GM18909 (cell line): Measurements from ENCODE around the gene KLHL35.
"Not testable (repeated sequence)": the region's sequence is repeated elsewhere in the genome, so short reads cannot be mapped to it uniquely, and the experiment has no call there.

Experiments
- ATAC-seq: cut with Tn5 transposase; IDR thresholded peaks from one replicate; pipeline ENCODE4 v1.9.1; 2021; ENCODE audit warnings: mild to moderate bottlenecking; ENCODE audit not compliant: unreplicated experiment, poor library complexity

The KLHL35 gene

DNA sequence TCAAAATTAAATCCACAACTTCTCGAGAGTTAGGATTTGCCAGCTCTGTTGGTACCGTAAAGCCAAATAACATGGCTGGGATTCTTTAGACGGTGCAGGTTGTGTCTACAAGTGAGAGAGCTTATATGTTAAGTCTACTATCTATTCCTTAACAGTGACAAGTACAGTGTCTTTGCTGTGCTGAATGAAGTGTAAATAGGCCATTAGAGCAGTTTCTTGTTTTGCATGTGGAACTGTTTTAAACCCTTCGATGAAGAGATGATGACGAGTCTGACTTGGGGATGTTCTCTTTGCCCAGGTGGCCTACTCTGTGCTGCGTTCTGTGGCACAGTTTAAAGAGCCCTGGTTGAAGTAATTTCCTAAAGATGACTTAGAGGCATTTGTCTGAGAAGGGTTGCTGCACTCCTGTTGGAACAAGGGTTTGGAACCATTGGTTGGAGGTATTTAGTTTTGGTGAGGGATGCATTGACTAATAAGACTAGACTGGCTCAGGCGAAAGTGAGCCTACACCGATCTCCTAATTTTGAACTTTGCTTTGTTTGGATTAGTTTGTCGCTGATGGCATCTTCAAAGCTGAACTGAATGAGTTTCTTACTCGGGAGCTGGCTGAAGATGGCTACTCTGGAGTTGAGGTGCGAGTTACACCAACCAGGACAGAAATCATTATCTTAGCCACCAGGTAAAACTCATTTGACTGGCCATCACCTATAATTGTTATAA, 32.7 kb downstream of the KLHL35 start:
- ATAC-seq, result no peak

DNA sequence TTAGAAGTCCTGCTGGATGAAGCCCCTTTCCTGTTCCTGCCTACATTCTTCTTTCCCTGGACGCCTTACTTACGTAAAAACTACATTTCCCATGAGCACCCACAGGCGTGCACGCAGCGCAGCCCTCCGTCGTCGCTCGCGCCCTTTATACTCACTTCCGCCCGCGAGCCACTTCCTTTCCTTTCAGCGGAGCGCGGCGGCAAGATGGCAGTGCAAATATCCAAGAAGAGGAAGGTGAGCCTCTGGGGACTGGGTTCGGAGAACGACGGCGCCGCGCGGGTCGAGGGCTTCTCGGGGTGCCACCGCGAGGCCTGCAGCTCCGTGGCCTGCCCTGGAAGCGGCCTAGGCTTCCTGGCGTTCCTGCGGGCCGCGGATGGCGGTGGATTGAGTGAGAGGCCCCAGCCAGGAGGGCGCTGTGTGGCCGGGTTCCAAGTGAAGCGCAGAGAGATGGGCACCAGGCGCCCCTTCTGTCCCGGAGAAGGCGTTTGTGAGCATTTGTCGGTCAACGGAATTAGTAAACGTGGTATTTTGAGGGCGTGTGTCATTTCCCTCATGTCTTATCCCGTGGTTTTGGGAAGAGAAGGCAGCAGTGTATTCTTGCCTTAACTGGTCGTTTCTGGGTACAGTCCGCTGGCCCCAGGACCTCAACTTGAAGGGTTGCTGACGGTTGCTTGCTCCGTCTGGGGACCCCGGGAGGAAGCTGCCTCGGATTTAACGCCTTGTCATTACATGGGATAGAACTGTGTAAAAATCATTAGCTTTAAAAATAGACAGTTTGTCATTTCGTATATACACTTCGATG, 33.5 kb downstream of the KLHL35 start, which contains the start of gene RPS3:
TSS of gene RPS3 (plus strand) at position 175 of the 802 bp plus-strand sequence. CDS start at position 205, 30 bp downstream.
- ATAC-seq, result peak; percentile 90

DNA sequence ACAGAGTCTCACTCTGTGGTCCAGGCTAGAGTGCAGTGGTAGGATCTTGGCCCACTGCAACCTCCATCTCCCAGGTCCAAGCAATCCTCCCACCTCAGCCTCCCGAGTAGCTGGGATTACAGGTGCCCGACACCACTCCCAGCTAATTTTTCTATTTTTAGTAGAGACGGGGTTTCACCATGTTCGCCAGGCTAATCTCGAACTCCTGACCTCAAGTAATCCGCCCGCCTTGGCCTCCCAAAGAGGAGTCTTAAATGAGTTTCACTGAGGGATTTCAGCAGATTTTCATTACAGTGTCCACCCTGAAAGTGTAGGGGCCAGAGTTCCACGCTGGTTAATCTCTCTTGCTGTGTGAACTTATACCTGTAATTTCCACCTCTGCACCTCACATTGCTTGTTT, 34.1 kb downstream of the KLHL35 start:
- ATAC-seq, result no peak

DNA sequence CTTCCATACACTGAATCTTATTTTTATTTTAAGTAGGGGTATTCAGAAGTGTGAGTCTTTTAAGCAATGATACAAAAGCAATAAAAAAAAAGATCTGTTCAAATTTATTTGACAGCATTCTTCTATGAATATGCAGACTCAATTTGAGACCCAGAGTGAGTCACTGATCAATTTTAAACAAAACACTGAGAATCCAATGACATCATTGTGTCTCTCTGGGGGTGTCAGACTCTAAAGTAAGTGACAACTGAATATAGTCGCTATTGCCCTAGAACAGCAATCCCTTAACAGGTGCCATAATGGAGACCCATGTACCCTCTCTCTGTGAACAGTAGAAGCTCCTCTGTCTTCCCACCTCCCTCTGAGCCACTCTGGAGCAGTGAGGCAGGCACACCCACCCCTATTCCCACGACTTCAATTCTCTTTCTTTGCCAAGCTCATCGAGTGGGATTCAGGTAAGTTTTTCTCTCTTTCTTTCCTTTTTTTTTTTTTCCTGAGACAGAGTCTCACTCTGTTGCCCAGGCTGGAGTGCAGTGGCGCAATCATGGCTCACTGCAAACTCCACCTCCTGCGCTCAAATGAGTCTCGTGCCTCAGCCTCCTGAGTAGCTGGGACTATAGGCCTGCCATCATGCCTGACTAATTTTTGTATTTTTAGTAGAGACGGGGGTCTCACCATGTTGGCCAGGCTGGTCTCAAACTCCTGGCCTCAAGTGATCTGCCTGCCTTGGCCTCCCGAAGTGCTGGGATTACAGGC, 38.7 kb downstream of the KLHL35 start:
- no peak for ATAC-seq

DNA sequence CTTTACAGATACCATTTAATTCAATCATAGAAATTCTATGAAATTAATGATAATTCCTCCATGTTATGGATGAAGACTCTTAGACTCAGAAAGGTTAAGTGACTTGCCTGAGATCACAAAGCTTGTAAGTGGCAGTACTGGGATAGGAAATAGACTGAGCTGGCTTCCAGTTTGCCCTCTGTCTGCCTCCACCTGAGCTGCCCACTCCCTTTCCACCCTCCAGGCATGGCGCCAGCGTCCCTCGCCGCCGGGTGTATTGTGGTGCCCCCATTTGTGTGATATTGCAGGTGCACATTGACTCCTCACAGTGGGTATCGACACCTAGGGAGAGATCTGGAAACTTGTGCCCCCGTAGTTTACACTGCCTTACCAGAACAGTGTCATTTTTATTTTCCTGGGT, 43.1 kb downstream of the KLHL35 start:
- ATAC-seq, result no peak

DNA sequence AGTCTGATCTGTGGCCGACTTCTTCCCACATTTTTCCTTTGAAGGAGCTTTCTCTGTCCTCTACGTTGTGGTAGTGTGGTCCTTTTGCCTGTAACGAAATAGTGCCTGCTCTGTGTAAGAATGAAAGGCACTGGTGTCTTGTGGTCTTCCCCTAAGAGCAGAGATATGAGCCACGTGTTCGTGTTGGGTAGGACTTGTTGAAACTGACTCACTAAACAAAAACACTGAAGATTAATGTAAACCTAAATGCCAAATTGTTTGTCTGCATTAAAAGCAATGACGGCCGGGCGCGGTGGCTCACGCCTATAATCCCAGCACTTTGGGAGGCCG, 43.8 kb downstream of the KLHL35 start:
- no peak for ATAC-seq

DNA sequence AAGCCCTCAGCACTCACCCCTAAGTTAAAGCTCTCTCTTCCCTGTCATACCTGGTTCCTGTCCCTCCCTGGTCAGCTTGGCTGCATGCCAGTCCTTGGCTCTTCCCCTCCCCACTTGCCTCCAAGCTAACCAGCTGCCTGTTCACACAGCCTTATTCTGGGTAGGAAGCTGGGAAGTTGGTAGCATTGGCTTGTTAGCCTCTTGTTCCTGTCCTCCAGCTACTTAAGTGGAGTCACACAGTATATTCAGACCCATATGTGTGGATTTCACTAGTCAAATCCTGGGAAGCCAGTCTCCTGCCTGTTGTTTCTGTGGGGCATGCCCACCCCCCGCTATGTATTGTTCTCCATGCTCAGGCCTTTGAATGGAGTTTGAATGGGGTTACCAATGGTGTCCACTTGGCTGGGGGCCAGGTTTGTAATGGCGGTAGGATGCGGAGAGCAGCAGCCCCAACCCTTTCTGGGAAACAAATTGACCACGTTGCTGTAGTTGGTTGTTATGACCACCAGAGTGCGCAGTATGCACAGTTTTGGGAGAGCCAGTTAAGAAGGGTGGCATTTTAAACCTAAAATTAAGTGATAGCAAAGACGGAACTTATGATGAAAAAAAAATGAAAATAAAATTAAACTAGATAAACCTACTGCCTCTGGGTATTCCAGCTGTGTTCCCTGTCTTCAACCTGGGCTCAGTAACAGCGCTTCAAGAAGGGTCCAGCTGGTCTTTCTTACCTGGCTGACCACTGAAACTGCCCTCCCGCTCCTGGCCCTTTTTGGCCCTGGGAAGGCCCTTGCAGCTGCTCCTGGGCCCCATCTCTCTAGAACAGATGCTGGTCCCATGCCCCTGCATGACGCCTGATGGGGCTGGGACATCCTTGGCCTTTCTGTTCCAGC, 44.4 kb downstream of the KLHL35 start:
- no peak for ATAC-seq

DNA sequence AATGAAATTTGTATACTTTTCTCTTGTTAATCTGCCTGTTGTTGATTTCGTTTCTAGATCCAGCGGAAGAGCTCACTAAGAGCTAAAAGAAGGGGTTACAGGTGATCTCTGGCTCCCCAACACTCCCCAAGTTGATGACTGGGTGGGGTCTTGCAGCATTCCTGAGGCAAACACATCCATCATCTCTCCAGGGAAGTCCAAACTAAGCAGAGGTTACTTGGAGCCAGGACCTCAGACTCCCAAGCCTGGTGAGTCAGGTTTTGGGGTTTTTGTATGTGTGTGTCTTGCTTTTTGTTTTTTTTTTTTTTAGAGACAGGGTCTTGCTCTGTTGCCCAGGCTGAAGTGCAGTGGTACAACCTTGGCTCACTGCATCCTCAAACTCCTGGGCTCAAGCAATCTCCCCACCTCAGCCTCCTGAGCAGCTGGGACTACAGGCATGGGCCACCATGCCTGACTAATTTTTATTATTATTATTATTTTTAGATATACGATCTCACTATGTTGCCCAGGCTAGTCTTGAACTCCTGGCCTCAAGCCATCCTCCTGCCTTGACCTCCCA, 45.2 kb downstream of the KLHL35 start:
- ATAC-seq, result no peak

DNA sequence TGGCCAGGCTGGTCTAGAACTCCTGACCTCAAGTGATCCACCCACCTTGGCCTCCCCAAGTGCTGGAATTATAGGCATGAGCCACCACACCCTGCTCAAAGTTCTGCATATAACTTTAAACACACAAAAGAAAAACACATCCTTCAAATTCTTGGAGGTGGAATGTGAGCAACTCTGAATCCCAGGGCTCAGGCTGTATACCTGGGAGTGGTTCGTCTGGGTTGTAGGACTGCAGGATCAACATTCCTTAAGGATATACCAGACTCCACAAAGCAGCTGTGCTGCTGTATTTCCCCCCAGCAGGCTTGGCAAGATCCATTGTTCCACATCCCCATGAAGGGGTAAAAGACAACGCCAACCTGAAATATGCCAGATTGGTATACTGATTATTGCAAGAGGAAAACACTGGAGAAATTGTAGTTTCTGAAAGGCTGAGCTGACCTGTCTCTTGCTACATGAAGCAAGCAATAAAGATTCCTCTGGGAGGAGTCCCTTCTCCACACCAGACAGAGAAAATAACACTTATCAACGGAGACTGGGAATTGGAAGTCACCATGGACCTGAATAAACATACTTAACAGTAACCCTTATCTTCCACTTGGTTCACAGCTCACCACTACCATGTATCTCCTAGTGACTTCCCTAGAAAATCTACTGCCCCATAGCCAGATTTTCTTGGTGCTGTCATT, 45.9 kb downstream of the KLHL35 start:
- no peak for ATAC-seq

DNA sequence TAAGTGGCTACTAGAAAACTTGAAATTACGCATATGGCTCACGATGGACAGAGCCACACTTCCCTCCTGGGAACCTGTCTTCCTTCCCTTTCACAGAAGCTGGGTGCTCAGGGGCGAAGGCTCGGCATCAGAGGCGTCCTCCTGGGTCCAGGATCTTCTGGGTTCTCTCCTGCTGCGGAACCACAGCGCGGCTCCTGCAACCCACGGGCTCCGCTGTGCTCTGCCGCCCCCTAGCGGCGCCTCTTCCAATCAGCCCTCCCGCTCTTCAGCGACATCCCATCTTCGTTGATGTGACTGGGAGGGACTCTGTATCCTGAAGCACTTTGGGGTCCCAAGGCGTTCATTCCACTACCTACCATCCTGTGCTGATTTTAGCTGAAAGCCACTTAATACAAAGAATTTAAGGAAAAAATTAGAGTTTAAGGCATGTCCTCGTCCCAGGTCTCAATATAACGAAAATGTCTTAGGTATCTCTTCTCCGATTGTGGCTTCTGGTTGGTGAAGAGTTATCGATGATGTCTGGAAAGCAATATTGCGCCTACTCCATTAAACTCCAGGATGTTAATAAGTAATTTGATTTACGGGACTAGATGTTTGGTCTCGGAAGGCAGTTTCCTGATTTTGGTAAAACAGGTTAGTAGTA, 48.4 kb downstream of the KLHL35 start:
- ATAC-seq, result no peak

DNA sequence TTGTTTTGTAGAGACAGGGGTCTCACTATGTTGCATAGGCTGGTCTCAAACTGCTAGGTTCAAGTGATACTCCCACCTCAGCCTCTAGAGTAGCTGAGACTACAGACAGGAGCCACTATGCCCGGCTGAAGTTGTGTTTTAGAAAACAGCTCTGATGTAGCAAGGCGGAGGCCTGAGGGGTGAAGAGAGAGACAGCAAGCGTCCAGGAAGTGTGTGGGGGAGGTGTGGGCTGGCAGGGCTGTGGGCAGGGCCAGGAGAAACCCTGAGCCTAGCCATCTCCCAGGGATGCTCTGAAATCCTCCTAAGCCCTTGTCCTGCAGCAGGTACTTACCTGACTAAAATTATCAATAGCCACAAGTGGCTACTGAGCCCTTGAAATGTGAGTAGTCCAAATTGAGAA, 49.8 kb downstream of the KLHL35 start:
- no peak for ATAC-seq

DNA sequence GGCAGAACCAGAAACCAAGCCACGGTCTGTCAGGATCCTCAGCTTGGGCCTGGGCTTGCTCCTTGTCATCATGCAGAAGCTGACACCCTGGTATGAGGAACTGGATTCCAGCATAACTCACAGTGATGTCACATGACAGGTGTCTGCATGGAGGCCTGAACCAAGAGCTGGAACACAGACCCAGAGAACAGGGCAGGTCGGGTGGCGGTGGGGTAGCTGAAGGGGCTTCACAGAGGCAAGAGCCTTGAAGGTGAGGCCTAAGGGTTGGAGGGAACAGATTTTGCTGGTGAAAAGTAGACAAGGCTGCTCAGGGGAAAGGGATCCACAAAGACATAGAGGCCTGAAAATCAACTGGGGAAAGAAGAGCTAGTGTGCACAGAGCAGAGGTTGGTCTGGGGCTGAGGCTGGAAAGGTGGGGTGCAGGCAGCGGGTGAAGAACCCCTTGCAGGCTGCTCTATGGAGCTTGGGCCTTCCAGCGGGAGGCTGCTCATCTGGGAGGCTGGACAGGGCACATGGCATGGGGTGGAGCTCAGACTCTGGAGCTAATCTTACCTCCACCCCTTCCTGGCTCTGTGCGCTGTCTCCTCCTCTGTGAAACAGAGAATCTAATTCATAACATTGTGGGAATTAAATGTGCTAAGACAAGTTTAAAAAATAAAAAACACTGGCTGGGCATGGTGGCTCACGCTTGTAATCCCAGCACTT, 52.1 kb downstream of the KLHL35 start:
- ATAC-seq, result no peak

DNA sequence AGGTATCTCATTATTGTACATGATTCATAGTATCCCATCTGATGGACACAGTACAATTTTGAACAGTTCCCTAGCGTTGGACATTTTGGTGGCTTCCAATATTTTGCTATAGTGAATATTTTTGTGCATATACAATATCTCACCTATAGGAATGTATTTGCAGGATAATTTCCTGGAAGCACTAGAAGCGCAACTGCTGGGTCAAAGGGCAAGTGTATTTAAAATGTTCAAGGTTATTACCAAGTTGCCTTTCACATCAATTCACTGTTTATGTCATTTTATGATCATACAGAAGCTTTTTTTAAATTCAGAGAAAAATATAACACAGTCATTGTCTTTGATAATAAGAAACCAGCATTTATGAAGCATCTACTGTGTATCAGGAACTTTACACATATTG, 52.8 kb downstream of the KLHL35 start:
- no peak for ATAC-seq

DNA sequence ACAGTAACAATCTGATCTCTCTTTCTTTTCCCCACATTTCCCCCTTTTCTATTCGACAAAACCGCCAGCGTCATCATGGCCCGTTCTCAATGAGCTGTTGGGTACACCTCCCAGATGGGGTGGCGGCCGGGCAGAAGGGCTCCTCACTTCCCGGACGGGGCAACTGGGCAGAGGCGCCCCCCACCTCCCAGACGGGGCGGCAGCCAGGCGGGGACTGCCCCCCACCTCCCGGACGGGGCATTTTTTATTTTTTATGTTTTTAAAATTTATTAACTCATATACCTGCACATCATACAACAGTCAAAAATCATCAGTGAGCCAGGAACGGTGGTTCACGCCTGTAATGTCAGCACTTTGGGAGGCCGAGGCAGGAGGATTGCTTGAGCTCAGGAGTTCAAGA, 54.2 kb downstream of the KLHL35 start:
- not testable (repeated sequence) for ATAC-seq

DNA sequence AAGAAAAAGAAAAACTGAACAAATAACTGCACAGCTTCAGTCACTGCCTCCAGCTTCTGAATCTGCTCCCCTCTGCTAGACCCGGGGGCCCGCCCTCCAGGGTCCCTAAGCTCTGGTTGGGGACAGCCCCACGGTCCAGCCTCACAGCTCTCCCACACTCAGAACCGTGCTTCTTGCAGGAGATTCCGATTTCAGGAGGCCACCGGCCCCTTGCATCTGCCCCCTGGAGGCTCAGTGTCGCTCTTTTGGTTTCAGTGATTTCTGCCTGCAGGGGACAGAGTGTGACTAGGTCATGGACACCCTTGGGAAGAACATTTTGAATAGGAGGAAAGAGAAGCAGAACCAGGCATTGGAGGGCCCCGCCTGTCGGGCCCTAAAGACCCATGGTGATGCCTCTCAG, 56.8 kb downstream of the KLHL35 start:
- ATAC-seq, result no peak

DNA sequence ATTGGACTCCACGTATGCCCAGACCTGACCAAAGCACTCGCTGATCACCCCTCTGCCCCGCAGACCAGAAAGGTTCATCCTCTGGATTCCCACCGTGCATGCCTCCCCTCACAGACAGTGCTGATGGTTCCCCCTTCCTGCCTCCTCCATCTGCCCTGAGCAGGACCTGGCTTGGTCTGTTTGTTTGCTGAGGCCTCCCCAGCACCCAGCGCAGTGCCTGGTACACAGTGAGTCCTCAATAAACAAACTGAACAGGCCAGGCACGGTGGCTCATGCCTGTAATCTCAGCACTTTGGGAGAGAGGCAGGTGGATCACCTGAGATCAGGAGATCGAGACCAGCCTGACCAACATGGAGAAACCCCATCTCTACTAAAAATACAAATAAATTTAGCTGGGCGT, 57.4 kb downstream of the KLHL35 start:
- ATAC-seq, result no peak

DNA sequence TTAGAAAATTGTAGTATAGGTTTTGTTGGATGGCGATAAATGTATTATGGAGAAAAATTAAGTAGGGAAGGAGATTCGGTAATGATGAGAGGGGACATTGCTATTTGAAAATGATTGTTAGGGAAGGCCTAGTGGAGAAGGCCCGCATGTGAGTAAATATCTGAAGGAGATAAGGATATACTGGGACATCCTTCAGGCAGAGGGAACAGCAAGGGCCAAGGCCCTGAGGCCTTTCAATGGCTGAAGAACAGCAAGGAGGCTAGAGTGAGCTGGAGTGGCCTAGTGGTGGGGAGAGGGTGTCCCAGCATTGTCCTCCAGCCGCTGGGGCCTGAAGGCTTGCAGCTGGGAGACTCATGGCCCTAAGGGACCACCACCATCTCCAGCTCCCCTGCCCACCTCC, 58.4 kb downstream of the KLHL35 start:
- no peak for ATAC-seq

DNA sequence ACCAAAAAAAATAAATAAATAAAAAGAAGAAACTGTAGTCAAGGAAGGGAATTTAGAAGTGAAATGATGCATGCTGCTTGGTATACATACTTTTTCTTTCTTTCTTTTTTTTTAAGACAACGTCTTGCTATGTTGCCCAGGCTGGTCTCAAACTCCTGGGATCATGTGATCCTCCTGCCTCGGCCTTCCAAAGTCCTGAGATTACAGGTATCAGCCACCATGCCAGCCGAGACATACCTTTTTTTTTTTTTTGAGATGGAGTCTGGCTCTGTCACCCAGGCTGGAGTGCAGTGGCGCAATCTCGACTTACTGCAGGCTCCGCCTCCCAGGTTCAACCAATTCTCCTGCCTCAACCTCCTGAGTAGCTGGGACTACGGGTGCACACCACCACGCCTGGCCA, 59.8 kb downstream of the KLHL35 start:
- no peak for ATAC-seq
